HepG2 (cell line): Measurements from ENCODE around the gene UXS1. TPM values are rescaled to one million over a fixed set of nuclear protein-coding genes. Genes with fewer than 3 reads are reported as not detected.

Source experiments
- CCAR2 ChIP-seq: fragments of 200-400 bp; formaldehyde crosslinking; optimal IDR thresholded peaks from 2 replicates; pipeline ENCODE3; 2018; ENCODE audit warnings: low read depth, mild to moderate bottlenecking, low read length, moderate library complexity
- DR1 ChIP-seq: sonication (generic); formaldehyde crosslinking; IDR thresholded peaks from 2 replicates; pipeline ENCODE4 v1.8.0; 2021; ENCODE audit warnings: mild to moderate bottlenecking, missing genetic modification reagents, inconsistent platforms
- FIP1L1 ChIP-seq: fragments of 200-400 bp; formaldehyde crosslinking; IDR thresholded peaks from 2 replicates; pipeline ENCODE4 v1.6.1; 2018; ENCODE audit warnings: low read depth, mild to moderate bottlenecking, low read length, moderate library complexity, borderline replicate concordance; ENCODE audit not compliant: insufficient read depth
- GFI1 ChIP-seq: sonication (generic); formaldehyde crosslinking; IDR thresholded peaks from 2 replicates; pipeline ENCODE4 v1.5.0; 2020; ENCODE audit warnings: missing genetic modification reagents, mild to moderate bottlenecking, borderline replicate concordance
- MAZ ChIP-seq, 2 experiments: sonication (generic) in 1 of 2; formaldehyde crosslinking in 1 of 2; IDR thresholded peaks; 2 replicates each; pipeline versions ENCODE4 v1.5.0 to v1.6.1; 2012 to 2020; ENCODE audit warnings: low read depth in 2 of 2, mild to moderate bottlenecking in 2 of 2, borderline replicate concordance in 1 of 2, improper control_type of control experiment in 1 of 2, low read length in 1 of 2, missing genetic modification reagents in 1 of 2, moderate library complexity in 1 of 2
- RBM22 ChIP-seq: fragments of 200-400 bp; formaldehyde crosslinking; optimal IDR thresholded peaks from 2 replicates; pipeline ENCODE3; 2017; ENCODE audit warnings: mild to moderate bottlenecking, low read length, moderate library complexity
- RNF219 ChIP-seq: sonication (generic); formaldehyde crosslinking; IDR thresholded peaks from 2 replicates; pipeline ENCODE4 v1.5.0; 2020; ENCODE audit warnings: mild to moderate bottlenecking, missing genetic modification reagents
- SALL2 ChIP-seq: sonication (generic); formaldehyde crosslinking; IDR thresholded peaks from 2 replicates; pipeline ENCODE4 v1.8.1; 2023; ENCODE audit warnings: mild to moderate bottlenecking, missing genetic modification reagents, inconsistent platforms
- TFE3 ChIP-seq: IDR thresholded peaks from 2 replicates; pipeline ENCODE4 v1.6.1; 2016
- ZNF572 ChIP-seq: sonication (generic); formaldehyde crosslinking; IDR thresholded peaks from 2 replicates; pipeline ENCODE4 v1.5.1; 2020; ENCODE audit warnings: mild to moderate bottlenecking, missing genetic modification reagents
- ZNF605 ChIP-seq: sonication (generic); formaldehyde crosslinking; IDR thresholded peaks from 2 replicates; pipeline ENCODE4 v1.8.0; 2022; ENCODE audit warnings: mild to moderate bottlenecking, missing genetic modification reagents
- ZNF619 ChIP-seq: sonication (generic); formaldehyde crosslinking; IDR thresholded peaks from 2 replicates; pipeline ENCODE4 v1.4.0; 2020; ENCODE audit warnings: mild to moderate bottlenecking, missing genetic modification reagents
- ZNF75D ChIP-seq: sonication (generic); formaldehyde crosslinking; IDR thresholded peaks from 2 replicates; pipeline ENCODE4 v1.8.1; 2023; ENCODE audit warnings: missing genetic modification reagents, mild to moderate bottlenecking, borderline replicate concordance
- polyA plus RNA-seq, 8 experiments: library from polyadenylated mRNA; depleted of rRNA in 3 of 8; stranded (reverse) in 7 of 8; unstranded in 1 of 8; fragments of >200 nt; fragmentation: Illumina TruSeq in 4 of 8; extraction: Trizol in 4 of 8; gene quantifications; 2 replicates each; pipeline versions ENCODE4 v1.2.1 to v1.2.3, GENCODE V29; 2011 to 2016; ENCODE audit warnings: low read depth in 4 of 8, missing spikeins in 1 of 8, mixed read lengths in 1 of 8; ENCODE audit not compliant: insufficient read depth in 1 of 8
- total RNA-seq, 5 experiments: library from RNA; depleted of rRNA; stranded (reverse); fragments of >200 nt; fragmentation: Illumina TruSeq; extraction: Trizol; gene quantifications; 2 replicates each; pipeline ENCODE4 v1.2.3, GENCODE V29; 2016; ENCODE audit warnings: low read depth in 1 of 5
- TF ChIP-seq, protein P1 (sequence below): sonication (generic); formaldehyde crosslinking; IDR thresholded peaks from 2 replicates; pipeline ENCODE4 v1.8.0; 2022; ENCODE audit warnings: mild to moderate bottlenecking, missing genetic modification reagents; ENCODE audit not compliant: insufficient replicate concordance
- TF ChIP-seq, protein P2 (sequence below): sonication (generic); formaldehyde crosslinking; IDR thresholded peaks from 2 replicates; pipeline ENCODE4 v1.5.1; 2020; ENCODE audit warnings: mild to moderate bottlenecking, missing genetic modification reagents, moderate library complexity
- TF ChIP-seq, protein P3 (sequence below): sonication (generic); formaldehyde crosslinking; IDR thresholded peaks from 2 replicates; pipeline ENCODE4 v1.5.1; 2020; ENCODE audit warnings: mild to moderate bottlenecking, moderate library complexity, missing genetic modification reagents

The UXS1 gene
- total and polyA plus RNA-seq, 2 of the 13 experiments (the other 11 are each of a cell fraction or from before 2014, with no cell fraction given) = 53.3 to 110 TPM

GRCh38 chr2:106127776-106128268, 66.3 kb downstream of the UXS1 start (continued):
- TF ChIP-seq, protein P1, sequence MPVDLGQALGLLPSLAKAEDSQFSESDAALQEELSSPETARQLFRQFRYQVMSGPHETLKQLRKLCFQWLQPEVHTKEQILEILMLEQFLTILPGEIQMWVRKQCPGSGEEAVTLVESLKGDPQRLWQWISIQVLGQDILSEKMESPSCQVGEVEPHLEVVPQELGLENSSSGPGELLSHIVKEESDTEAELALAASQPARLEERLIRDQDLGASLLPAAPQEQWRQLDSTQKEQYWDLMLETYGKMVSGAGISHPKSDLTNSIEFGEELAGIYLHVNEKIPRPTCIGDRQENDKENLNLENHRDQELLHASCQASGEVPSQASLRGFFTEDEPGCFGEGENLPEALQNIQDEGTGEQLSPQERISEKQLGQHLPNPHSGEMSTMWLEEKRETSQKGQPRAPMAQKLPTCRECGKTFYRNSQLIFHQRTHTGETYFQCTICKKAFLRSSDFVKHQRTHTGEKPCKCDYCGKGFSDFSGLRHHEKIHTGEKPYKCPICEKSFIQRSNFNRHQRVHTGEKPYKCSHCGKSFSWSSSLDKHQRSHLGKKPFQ (CRISPR knock-in tag) = peak; percentile 55
- TF ChIP-seq, protein P2, sequence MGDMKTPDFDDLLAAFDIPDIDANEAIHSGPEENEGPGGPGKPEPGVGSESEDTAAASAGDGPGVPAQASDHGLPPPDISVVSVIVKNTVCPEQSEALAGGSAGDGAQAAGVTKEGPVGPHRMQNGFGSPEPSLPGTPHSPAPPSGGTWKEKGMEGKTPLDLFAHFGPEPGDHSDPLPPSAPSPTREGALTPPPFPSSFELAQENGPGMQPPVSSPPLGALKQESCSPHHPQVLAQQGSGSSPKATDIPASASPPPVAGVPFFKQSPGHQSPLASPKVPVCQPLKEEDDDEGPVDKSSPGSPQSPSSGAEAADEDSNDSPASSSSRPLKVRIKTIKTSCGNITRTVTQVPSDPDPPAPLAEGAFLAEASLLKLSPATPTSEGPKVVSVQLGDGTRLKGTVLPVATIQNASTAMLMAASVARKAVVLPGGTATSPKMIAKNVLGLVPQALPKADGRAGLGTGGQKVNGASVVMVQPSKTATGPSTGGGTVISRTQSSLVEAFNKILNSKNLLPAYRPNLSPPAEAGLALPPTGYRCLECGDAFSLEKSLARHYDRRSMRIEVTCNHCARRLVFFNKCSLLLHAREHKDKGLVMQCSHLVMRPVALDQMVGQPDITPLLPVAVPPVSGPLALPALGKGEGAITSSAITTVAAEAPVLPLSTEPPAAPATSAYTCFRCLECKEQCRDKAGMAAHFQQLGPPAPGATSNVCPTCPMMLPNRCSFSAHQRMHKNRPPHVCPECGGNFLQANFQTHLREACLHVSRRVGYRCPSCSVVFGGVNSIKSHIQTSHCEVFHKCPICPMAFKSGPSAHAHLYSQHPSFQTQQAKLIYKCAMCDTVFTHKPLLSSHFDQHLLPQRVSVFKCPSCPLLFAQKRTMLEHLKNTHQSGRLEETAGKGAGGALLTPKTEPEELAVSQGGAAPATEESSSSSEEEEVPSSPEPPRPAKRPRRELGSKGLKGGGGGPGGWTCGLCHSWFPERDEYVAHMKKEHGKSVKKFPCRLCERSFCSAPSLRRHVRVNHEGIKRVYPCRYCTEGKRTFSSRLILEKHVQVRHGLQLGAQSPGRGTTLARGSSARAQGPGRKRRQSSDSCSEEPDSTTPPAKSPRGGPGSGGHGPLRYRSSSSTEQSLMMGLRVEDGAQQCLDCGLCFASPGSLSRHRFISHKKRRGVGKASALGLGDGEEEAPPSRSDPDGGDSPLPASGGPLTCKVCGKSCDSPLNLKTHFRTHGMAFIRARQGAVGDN = peak; percentile 57
- TF ChIP-seq ZNF619 (CRISPR knock-in tag) (peak; percentile 90; the same call in 1 of the 2 replicates), RBM22 (peak; percentile 36), ZNF572 (CRISPR knock-in tag) (0 out of 2 replicates have a peak, but pooled peaks have one; percentile 81), FIP1L1 (no peak), GFI1 (CRISPR knock-in tag) (0 out of 2 replicates have a peak, but pooled peaks have one; percentile 42), ZNF605 (peak; percentile 35; the same call in 1 of the 2 replicates), TFE3 (CRISPR knock-in tag) (0 out of 2 replicates have a peak, but pooled peaks have one; percentile 11), ZNF75D (CRISPR knock-in tag) (peak; percentile 22; the same call in 1 of the 2 replicates), MAZ (IDR thresholded peaks at IDR 0.05; ENCODE audit: borderline replicate concordance, low read depth, low read length) (no peak), MAZ (CRISPR knock-in tag; IDR thresholded peaks at IDR 0.05; ENCODE audit: low read depth) (no peak), RNF219 (CRISPR knock-in tag) (peak; percentile 82; the same call in 1 of the 2 replicates), DR1 (CRISPR knock-in tag) (peak; percentile 26; the same call in 1 of the 2 replicates), SALL2 (CRISPR knock-in tag) (peak; percentile 76; the same call in 1 of the 2 replicates), CCAR2 (no peak)
- TF ChIP-seq, protein P3, sequence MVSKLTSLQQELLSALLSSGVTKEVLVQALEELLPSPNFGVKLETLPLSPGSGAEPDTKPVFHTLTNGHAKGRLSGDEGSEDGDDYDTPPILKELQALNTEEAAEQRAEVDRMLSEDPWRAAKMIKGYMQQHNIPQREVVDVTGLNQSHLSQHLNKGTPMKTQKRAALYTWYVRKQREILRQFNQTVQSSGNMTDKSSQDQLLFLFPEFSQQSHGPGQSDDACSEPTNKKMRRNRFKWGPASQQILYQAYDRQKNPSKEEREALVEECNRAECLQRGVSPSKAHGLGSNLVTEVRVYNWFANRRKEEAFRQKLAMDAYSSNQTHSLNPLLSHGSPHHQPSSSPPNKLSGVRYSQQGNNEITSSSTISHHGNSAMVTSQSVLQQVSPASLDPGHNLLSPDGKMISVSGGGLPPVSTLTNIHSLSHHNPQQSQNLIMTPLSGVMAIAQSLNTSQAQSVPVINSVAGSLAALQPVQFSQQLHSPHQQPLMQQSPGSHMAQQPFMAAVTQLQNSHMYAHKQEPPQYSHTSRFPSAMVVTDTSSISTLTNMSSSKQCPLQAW (CRISPR knock-in tag) = peak; percentile 63; the same call in 1 of the 2 replicates
